Measurements from ENCODE around the gene DCTD. TPM values are rescaled to one million over a fixed set of nuclear protein-coding genes. Genes with fewer than 3 reads are reported as not detected.

The DCTD gene
- total and polyA plus RNA-seq, 4 donors, result 36.9 to 52.9 (median 44.7) TPM

DNA sequence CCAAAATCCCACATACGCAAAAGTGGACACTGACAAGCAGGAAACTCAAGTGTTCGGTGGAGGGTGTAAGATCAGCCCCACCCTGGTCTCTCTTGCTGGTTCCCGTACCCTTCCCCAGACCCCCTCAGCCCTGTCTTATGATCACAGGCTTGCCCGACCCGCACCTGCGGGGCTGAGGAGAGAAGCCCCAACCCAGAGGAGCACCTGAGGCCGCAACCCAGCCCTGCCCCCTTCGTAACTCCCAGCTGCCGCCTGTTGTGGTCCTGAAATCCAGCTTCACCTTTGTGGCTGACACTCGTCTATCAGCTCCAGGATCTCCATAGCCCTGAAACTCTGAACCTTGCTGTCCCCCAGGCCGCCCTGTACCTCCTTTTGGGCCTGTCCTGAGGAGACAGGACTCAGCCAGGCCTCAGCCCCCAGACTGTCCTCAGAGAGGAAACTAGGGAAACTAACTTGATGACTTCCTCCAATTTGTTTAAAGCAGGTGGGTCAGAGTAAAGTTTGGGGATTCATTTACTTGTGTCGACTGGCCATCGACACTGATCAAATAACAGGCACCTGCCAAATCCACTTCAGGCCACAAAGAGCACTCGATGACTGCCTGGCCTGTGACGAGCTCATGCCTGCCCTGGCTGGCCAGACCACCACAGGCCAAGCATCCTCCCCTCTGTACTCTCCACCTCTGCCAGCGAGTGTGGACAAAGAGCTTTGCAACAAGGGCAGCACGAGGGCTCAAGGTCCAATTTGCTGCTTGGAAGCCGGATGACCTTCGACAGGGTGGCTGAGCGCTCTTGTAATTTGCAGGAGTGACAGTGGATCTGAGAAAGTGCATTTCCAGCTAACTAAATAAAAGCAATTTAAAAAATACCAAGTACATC lies 19.3 kb downstream of the DCTD start:
- H3K9ac ChIP-seq (ENCODE audit: low read depth in 1 of 2, low read length in 2 of 2), result peak overlapping the region in 1 of 2 donors; percentile 57
- H3K27me3 ChIP-seq (ENCODE audit: control insufficient read depth in 4 of 4, insufficient read depth in 4 of 4, low read length in 3 of 4), result no peaks in the 10 kb centered on the region
- H3K4me1 ChIP-seq (ENCODE audit: control insufficient read depth in 4 of 4, insufficient read depth in 4 of 4, low read length in 3 of 4), result peaks cover 17 to 69% (median 61%) of the 10 kb centered on the region in 4 donors
- DNase-seq (ENCODE audit: low spot score), result peak; percentile 60
- H3K36me3 ChIP-seq (ENCODE audit: control insufficient read depth in 4 of 4, insufficient read depth in 3 of 4, low read depth in 1 of 4, low read length in 3 of 4), result peaks cover 2 to 11% (median 7%) of the 10 kb centered on the region in 4 donors
- TF ChIP-seq TAF1 (conservative IDR thresholded peaks at IDR 0.05) (peak; percentile 34), HNF4G (IDR thresholded peaks at IDR 0.05) (peak; percentile 97), FOXA1 (IDR thresholded peaks at IDR 0.05) (peak; percentile 88), HNF4A (conservative IDR thresholded peaks at IDR 0.05) (peak; percentile 98 to 99), JUND (IDR thresholded peaks at IDR 0.05) (peak; percentile 40 to 89), NR2F2 (IDR thresholded peaks at IDR 0.05) (peak; percentile 21), SP1 (IDR thresholded peaks at IDR 0.05) (peak; percentile 99), EGR1 (IDR thresholded peaks at IDR 0.05; ENCODE audit: low read depth in 2 of 2) (peak in 1 of 2 donors; percentile 69), GABPA (IDR thresholded peaks at IDR 0.05 in 1 of 2, conservative IDR thresholded peaks at IDR 0.05 in 1 of 2) (no peak), RAD21 (IDR thresholded peaks at IDR 0.05) (peak; percentile 49 to 54), RXRA (IDR thresholded peaks at IDR 0.05) (peak; percentile 92 to 96), YY1 (IDR thresholded peaks at IDR 0.05) (peak; percentile 87), FOXA2 (IDR thresholded peaks at IDR 0.05) (peak; percentile 91)
- TF ChIP-seq, protein P1, sequence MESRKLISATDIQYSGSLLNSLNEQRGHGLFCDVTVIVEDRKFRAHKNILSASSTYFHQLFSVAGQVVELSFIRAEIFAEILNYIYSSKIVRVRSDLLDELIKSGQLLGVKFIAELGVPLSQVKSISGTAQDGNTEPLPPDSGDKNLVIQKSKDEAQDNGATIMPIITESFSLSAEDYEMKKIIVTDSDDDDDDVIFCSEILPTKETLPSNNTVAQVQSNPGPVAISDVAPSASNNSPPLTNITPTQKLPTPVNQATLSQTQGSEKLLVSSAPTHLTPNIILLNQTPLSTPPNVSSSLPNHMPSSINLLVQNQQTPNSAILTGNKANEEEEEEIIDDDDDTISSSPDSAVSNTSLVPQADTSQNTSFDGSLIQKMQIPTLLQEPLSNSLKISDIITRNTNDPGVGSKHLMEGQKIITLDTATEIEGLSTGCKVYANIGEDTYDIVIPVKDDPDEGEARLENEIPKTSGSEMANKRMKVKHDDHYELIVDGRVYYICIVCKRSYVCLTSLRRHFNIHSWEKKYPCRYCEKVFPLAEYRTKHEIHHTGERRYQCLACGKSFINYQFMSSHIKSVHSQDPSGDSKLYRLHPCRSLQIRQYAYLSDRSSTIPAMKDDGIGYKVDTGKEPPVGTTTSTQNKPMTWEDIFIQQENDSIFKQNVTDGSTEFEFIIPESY (IDR thresholded peaks at IDR 0.05), result peak; percentile 90
- TF ChIP-seq, protein P2, sequence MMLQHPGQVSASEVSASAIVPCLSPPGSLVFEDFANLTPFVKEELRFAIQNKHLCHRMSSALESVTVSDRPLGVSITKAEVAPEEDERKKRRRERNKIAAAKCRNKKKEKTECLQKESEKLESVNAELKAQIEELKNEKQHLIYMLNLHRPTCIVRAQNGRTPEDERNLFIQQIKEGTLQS (IDR thresholded peaks at IDR 0.05), result no peak
- TF ChIP-seq, protein P3, sequence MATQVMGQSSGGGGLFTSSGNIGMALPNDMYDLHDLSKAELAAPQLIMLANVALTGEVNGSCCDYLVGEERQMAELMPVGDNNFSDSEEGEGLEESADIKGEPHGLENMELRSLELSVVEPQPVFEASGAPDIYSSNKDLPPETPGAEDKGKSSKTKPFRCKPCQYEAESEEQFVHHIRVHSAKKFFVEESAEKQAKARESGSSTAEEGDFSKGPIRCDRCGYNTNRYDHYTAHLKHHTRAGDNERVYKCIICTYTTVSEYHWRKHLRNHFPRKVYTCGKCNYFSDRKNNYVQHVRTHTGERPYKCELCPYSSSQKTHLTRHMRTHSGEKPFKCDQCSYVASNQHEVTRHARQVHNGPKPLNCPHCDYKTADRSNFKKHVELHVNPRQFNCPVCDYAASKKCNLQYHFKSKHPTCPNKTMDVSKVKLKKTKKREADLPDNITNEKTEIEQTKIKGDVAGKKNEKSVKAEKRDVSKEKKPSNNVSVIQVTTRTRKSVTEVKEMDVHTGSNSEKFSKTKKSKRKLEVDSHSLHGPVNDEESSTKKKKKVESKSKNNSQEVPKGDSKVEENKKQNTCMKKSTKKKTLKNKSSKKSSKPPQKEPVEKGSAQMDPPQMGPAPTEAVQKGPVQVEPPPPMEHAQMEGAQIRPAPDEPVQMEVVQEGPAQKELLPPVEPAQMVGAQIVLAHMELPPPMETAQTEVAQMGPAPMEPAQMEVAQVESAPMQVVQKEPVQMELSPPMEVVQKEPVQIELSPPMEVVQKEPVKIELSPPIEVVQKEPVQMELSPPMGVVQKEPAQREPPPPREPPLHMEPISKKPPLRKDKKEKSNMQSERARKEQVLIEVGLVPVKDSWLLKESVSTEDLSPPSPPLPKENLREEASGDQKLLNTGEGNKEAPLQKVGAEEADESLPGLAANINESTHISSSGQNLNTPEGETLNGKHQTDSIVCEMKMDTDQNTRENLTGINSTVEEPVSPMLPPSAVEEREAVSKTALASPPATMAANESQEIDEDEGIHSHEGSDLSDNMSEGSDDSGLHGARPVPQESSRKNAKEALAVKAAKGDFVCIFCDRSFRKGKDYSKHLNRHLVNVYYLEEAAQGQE (IDR thresholded peaks at IDR 0.05), result peak; percentile 81
- TF ChIP-seq, protein P4, sequence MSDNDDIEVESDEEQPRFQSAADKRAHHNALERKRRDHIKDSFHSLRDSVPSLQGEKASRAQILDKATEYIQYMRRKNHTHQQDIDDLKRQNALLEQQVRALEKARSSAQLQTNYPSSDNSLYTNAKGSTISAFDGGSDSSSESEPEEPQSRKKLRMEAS (IDR thresholded peaks at IDR 0.05), result peak; percentile 95
- TF ChIP-seq, protein P5, sequence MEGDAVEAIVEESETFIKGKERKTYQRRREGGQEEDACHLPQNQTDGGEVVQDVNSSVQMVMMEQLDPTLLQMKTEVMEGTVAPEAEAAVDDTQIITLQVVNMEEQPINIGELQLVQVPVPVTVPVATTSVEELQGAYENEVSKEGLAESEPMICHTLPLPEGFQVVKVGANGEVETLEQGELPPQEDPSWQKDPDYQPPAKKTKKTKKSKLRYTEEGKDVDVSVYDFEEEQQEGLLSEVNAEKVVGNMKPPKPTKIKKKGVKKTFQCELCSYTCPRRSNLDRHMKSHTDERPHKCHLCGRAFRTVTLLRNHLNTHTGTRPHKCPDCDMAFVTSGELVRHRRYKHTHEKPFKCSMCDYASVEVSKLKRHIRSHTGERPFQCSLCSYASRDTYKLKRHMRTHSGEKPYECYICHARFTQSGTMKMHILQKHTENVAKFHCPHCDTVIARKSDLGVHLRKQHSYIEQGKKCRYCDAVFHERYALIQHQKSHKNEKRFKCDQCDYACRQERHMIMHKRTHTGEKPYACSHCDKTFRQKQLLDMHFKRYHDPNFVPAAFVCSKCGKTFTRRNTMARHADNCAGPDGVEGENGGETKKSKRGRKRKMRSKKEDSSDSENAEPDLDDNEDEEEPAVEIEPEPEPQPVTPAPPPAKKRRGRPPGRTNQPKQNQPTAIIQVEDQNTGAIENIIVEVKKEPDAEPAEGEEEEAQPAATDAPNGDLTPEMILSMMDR (IDR thresholded peaks at IDR 0.05; ENCODE audit: low read depth, low read length, missing input control), result no peak
- 54% methylated on average over 20 of the region's 20 CpGs for WGBS
- H3K4me3 ChIP-seq (ENCODE audit: low read depth in 1 of 3, low read length in 3 of 3), result no peak overlapping the region
- H3K9me3 ChIP-seq (ENCODE audit: control insufficient read depth in 4 of 4, low read length in 3 of 4), result no peaks in the 10 kb centered on the region
- H3K27ac ChIP-seq (ENCODE audit: low read depth in 1 of 2, low read length in 2 of 2), result peak overlapping the region; percentile 71 to 85

Data from liver (tissue), 9 donors.